ENCODE data around the gene NDUFA7. TPM values are rescaled to one million over a fixed set of nuclear protein-coding genes. Genes with fewer than 3 reads are reported as not detected.

NDUFA7 gene
- total RNA-seq, 1 experiment from 2014 or later, result 70.2 TPM

- Histone ChIP-seq H3K27ac (ENCODE audit: low read depth, low read length, poor library complexity, severe bottlenecking) (peak overlapping the region; percentile 90), H3K4me1 (ENCODE audit: insufficient read depth, low read length, poor library complexity, severe bottlenecking) (peaks cover 22% of the 10 kb centered on the region), H3K4me3 (ENCODE audit: low read depth, low read length, poor library complexity, severe bottlenecking) (peak overlapping the region; percentile 67), H3K9me3 (ENCODE audit: low read depth, low read length, poor library complexity, severe bottlenecking) (no peaks in the 10 kb centered on the region), H3K36me3 (ENCODE audit: insufficient read depth, low read length, poor library complexity, severe bottlenecking) (peaks cover 5% of the 10 kb centered on the region), H3K27me3 (replicated peaks; ENCODE audit: insufficient read depth, low read depth, low read length, poor library complexity) (no peaks in the 10 kb centered on the region)
- no peak for DNase-seq (ENCODE audit: low spot score)
- ChIA-PET CTCF (no interaction called here), POLR2A (ENCODE audit: low non-redundant PET) (interaction anchor here (0.7 kb wide), 1 partner anchor 405 kb away, joined by 7 read pairs; no protein-coding TSS in a partner anchor)
- BruUV-seq (replicated peaks), result no TSS peak
- intact Hi-C loops (cut with micrococcal nuclease; ENCODE audit: unreplicated experiment), result no loop called here
- no peak for TF ChIP-seq CTCF (conservative IDR thresholded peaks at IDR 0.05; ENCODE audit: low read depth, low read length)
- TF ChIP-seq EZH2 (IDR thresholded peaks at IDR 0.05; ENCODE audit: borderline replicate concordance, low read depth, low read length, poor library complexity, severe bottlenecking), result no peak
Observed at GRCh38 chr19:8307400-8307964, 13.7 kb downstream of the NDUFA7 start.

GRCh38 chr19:8306235-8307054 lies 14.7 kb downstream of the NDUFA7 start:
- Histone ChIP-seq H3K9me3 (ENCODE audit: low read depth, low read length, poor library complexity, severe bottlenecking) (no peaks in the 10 kb centered on the region), H3K4me3 (ENCODE audit: low read depth, low read length, poor library complexity, severe bottlenecking) (peak overlapping the region; percentile 67), H3K4me1 (ENCODE audit: insufficient read depth, low read length, poor library complexity, severe bottlenecking) (peaks cover 15% of the 10 kb centered on the region), H3K27ac (ENCODE audit: low read depth, low read length, poor library complexity, severe bottlenecking) (peak overlapping the region; percentile 90), H3K27me3 (replicated peaks; ENCODE audit: insufficient read depth, low read depth, low read length, poor library complexity) (no peaks in the 10 kb centered on the region), H3K36me3 (ENCODE audit: insufficient read depth, low read length, poor library complexity, severe bottlenecking) (peaks cover 13% of the 10 kb centered on the region)
- no peak for DNase-seq (ENCODE audit: low spot score)
- intact Hi-C loops (cut with micrococcal nuclease; ENCODE audit: unreplicated experiment), result no loop called here
- BruUV-seq (replicated peaks), result no TSS peak
- CTCF ChIA-PET, result no interaction called here
- POLR2A ChIA-PET (ENCODE audit: low non-redundant PET), result no interaction called here
- TF ChIP-seq EZH2 (IDR thresholded peaks at IDR 0.05; ENCODE audit: borderline replicate concordance, low read depth, low read length, poor library complexity, severe bottlenecking), result no peak
- no peak for TF ChIP-seq CTCF (conservative IDR thresholded peaks at IDR 0.05; ENCODE audit: low read depth, low read length)

- intact Hi-C loops (cut with micrococcal nuclease; ENCODE audit: unreplicated experiment), result no loop called here
- no TSS peak for BruUV-seq (replicated peaks)
- no peaks in the 10 kb centered on the region for H3K9me3 ChIP-seq (ENCODE audit: low read depth, low read length, poor library complexity, severe bottlenecking)
- H3K4me1 ChIP-seq (ENCODE audit: insufficient read depth, low read length, poor library complexity, severe bottlenecking), result peaks cover 15% of the 10 kb centered on the region
- TF ChIP-seq EZH2 (IDR thresholded peaks at IDR 0.05; ENCODE audit: borderline replicate concordance, low read depth, low read length, poor library complexity, severe bottlenecking), result no peak
- TF ChIP-seq CTCF (conservative IDR thresholded peaks at IDR 0.05; ENCODE audit: low read depth, low read length), result no peak
- peaks cover 13% of the 10 kb centered on the region for H3K36me3 ChIP-seq (ENCODE audit: insufficient read depth, low read length, poor library complexity, severe bottlenecking)
- no peak overlapping the region for H3K4me3 ChIP-seq (ENCODE audit: low read depth, low read length, poor library complexity, severe bottlenecking)
- CTCF ChIA-PET, result no interaction called here
- peak overlapping the region; percentile 90 for H3K27ac ChIP-seq (ENCODE audit: low read depth, low read length, poor library complexity, severe bottlenecking)
- POLR2A ChIA-PET (ENCODE audit: low non-redundant PET), result no interaction called here
- DNase-seq (ENCODE audit: low spot score), result no peak
- H3K27me3 ChIP-seq (replicated peaks; ENCODE audit: insufficient read depth, low read depth, low read length, poor library complexity), result no peaks in the 10 kb centered on the region
Observed at GRCh38 chr19:8305798-8306197, 15.4 kb downstream of the NDUFA7 start.
